Renal cortex interstitium (tissue), 11 donors: ENCODE measurements around the gene ETV6. TPM values are rescaled to one million over a fixed set of nuclear protein-coding genes. Genes with fewer than 3 reads are reported as not detected.

Experiments
- DNase-seq, 11 donors: peaks; one replicate each; pipeline ENCODE4 v3.0.0-alpha.2; 2013; ENCODE audit warnings: low read depth in 9 of 11, low spot score in 4 of 11; ENCODE audit errors: extremely low read depth in 1 of 11
- polyA plus RNA-seq, 3 donors: library from polyadenylated mRNA; unstranded; fragments of 120-200 nt; gene quantifications; one replicate each; pipeline ENCODE4 v1.2.1, GENCODE V29; 2013; ENCODE audit not compliant: insufficient read length in 3 of 3

Gene ETV6
- polyA plus RNA-seq, 3 donors, result 13.5 to 14.1 (median 13.8) TPM

- no peak for DNase-seq
Measured at GRCh38 chr12:11684811-11685210, 35.3 kb downstream of the ETV6 start.

- DNase-seq, result no peak
Measured at GRCh38 chr12:11685316-11685715, 35.8 kb downstream of the ETV6 start.

- no peak for DNase-seq
Measured at GRCh38 chr12:11685716-11686115, 36.2 kb downstream of the ETV6 start.

- no peak for DNase-seq
Measured at GRCh38 chr12:11686120-11686519, 36.6 kb downstream of the ETV6 start.

- peak in 1 of 11 donors; percentile 28 for DNase-seq
Measured at GRCh38 chr12:11687528-11687927, 38.1 kb downstream of the ETV6 start.

- DNase-seq, result no peak
Measured at GRCh38 chr12:11688379-11688778, 38.9 kb downstream of the ETV6 start.

GRCh38 chr12:11688831-11689230 is 39.4 kb downstream of the ETV6 start:
- no peak for DNase-seq

- DNase-seq, result no peak
Measured at GRCh38 chr12:11689591-11690186, 40.2 kb downstream of the ETV6 start.

GRCh38 chr12:11693067-11693466 is 43.6 kb downstream of the ETV6 start:
- DNase-seq, result no peak

GRCh38 chr12:11693601-11694000 is 44.1 kb downstream of the ETV6 start:
- DNase-seq, result no peak

- DNase-seq, result no peak
Measured at GRCh38 chr12:11694528-11694927, 45.1 kb downstream of the ETV6 start.

GRCh38 chr12:11695321-11695720 is 45.8 kb downstream of the ETV6 start:
- no peak for DNase-seq

GRCh38 chr12:11696084-11696483 is 46.6 kb downstream of the ETV6 start:
- no peak for DNase-seq

GRCh38 chr12:11697131-11697530 is 47.7 kb downstream of the ETV6 start:
- no peak for DNase-seq

- DNase-seq, result no peak
Measured at GRCh38 chr12:11697670-11698387, 48.4 kb downstream of the ETV6 start.

- DNase-seq, result no peak
Measured at GRCh38 chr12:11698729-11699128, 49.3 kb downstream of the ETV6 start.

- no peak for DNase-seq
Measured at GRCh38 chr12:11701433-11701832, 52.0 kb downstream of the ETV6 start.

- DNase-seq, result no peak
Measured at GRCh38 chr12:11702959-11703358, 53.5 kb downstream of the ETV6 start.

- DNase-seq, result no peak
Measured at GRCh38 chr12:11703378-11703777, 53.9 kb downstream of the ETV6 start.

GRCh38 chr12:11704089-11704488 is 54.6 kb downstream of the ETV6 start:
- no peak for DNase-seq

GRCh38 chr12:11705010-11705409 is 55.5 kb downstream of the ETV6 start:
- DNase-seq, result no peak
